Sigmoid colon (tissue), 7 donors: ENCODE data around the gene CSPG4. TPM values are rescaled to one million over a fixed set of nuclear protein-coding genes. Genes with fewer than 3 reads are reported as not detected.

Experiments used
- polyA plus RNA-seq, 3 donors: library from polyadenylated mRNA; stranded (reverse); fragments of 200-250 nt; gene quantifications; one replicate each; pipeline ENCODE4 v1.2.3, GENCODE V29; 2013
- total RNA-seq, 4 donors: library from RNA; depleted of rRNA; stranded (reverse); fragments of >200 nt; gene quantifications; one replicate each; pipeline ENCODE4 v1.1.0, GENCODE V29; 2016
- donor health status: healthy with polysubstance abuse.
- donor health status: Bipolar disorder and iron deficiency.
- donor health status: healthy.

CSPG4 gene
- total and polyA plus RNA-seq, 7 donors = 0.23 to 151 (median 45.7) TPM

Other genes with a start within 250 kb of the CSPG4 start
- gene PTPN9, start 133.5 kb downstream of the CSPG4 start, total RNA-seq = 10 to 100 TPM; 12.2 to 21.0 (median 17.2) TPM
- gene PTPN9, start 133.5 kb downstream of the CSPG4 start, polyA plus RNA-seq = 10 to 100 TPM; 19.2 to 23.1 (median 19.8) TPM
- 10 to 100 TPM; 15.3 to 28.6 (median 21.9) TPM for gene SNUPN, start 87.1 kb downstream of the CSPG4 start, total RNA-seq
- gene SNUPN, start 87.1 kb downstream of the CSPG4 start, polyA plus RNA-seq = 10 to 100 TPM; 20.4 to 25.0 (median 20.8) TPM
- 100 to 1,000 TPM in 1 of 4 donors, 10 to 100 TPM in 3; 55.4 to 117 (median 84.3) TPM for gene IMP3, start 72.6 kb downstream of the CSPG4 start, total RNA-seq
- gene IMP3, start 72.6 kb downstream of the CSPG4 start, polyA plus RNA-seq = 10 to 100 TPM; 58.3 to 94.1 (median 62.0) TPM
- 10 to 100 TPM; 20.1 to 32.7 (median 25.8) TPM for gene SNX33, start 64.9 kb downstream of the CSPG4 start, total RNA-seq
- gene SNX33, start 64.9 kb downstream of the CSPG4 start, polyA plus RNA-seq = 10 to 100 TPM in 2 of 3 donors, 1 to 10 TPM in 1; 9.0 to 20.9 (median 12.7) TPM
- 100 to 1,000 TPM in 1 of 4 donors, 10 to 100 TPM in 3; 69.5 to 101 (median 97.9) TPM for gene UBE2Q2, start 130.6 kb upstream of the CSPG4 start, total RNA-seq
- 10 to 100 TPM; 16.9 to 29.4 (median 18.0) TPM for gene UBE2Q2, start 130.6 kb upstream of the CSPG4 start, polyA plus RNA-seq
- gene FBXO22, start 191.0 kb upstream of the CSPG4 start, total RNA-seq = 10 to 100 TPM; 12.2 to 18.6 (median 14.9) TPM
- gene FBXO22, start 191.0 kb upstream of the CSPG4 start, polyA plus RNA-seq = 10 to 100 TPM; 10.8 to 21.5 (median 15.7) TPM